PC-3 (cell line): Measurements from ENCODE around the gene PTPN21.

Experiments used
- CTCF ChIP-seq: fragments of 300-600 bp; sonication (generic); conservative IDR thresholded peaks from 2 replicates; pipeline ENCODE4 v1.5.1; 2017; ENCODE audit warnings: antibody characterized with exemption, low read depth, mild to moderate bottlenecking, low read length
- EZH2 ChIP-seq: fragments of 300-600 bp; sonication (generic); IDR thresholded peaks from one replicate; pipeline ENCODE4 v1.6.1; 2017; ENCODE audit warnings: antibody characterized with exemption, mild to moderate bottlenecking, low read length; ENCODE audit not compliant: unreplicated experiment
- EZH2phosphoT487 ChIP-seq: fragments of 300-600 bp; sonication (generic); IDR thresholded peaks from 2 replicates; pipeline ENCODE4 v1.6.1; 2018; ENCODE audit warnings: mild to moderate bottlenecking, antibody characterized with exemption, low read length, borderline replicate concordance

DNA sequence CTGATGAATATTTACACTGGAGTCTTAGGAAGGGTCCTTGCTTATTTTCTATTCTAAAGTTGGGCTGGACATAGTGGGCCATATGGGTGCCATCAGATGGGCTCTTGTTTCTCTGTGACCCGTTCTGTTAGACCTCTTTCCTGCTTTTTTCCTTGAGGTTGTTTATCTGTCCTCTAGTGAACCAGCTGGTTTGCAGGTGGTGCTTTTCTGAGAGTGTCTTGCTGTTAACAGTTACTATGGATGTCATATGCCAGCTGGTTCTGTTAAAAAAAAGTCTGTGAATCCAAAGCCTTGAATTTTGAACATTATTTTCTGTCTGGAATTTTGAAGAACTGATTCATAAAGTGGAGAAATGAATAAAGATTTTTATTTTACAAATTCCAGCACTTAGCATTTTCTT is 37.2 kb upstream of the PTPN21 start:
- TF ChIP-seq CTCF (no peak), EZH2phosphoT487 (no peak), EZH2 (no peak)
